Panc1 (cell line): ENCODE measurements around the gene HOXD13. TPM values are rescaled to one million over a fixed set of nuclear protein-coding genes. Genes with fewer than 3 reads are reported as not detected.

Experiments used
- ATAC-seq: fragments of 200-7000 bp; cut with Tn5 transposase; 2 replicates; pipeline ENCODE4 v1.9.1; 2020; ENCODE audit warnings: mild to moderate bottlenecking, moderate library complexity
- BruUV-seq: library from RNA; stranded (reverse); fragments of 400-500 nt; replicated peaks from 2 replicates; lab custom pipeline; 2021; lab: Mats Ljungman, UMichigan
- CTCF ChIA-PET: fragments of 300-600 bp; sonication (Branson Sonifier 250); formaldehyde crosslinking; loops from one replicate; lab custom pipeline; 2022; ENCODE audit warnings: antibody characterized with exemption; lab: Charles Lee
- POLR2A ChIA-PET: fragments of 300-600 bp; sonication (Branson Sonifier 250); formaldehyde crosslinking; loops from one replicate; lab custom pipeline; 2022; ENCODE audit warnings: antibody characterized with exemption; lab: Charles Lee
- DNase-seq: peaks from one replicate; pipeline ENCODE4 v3.0.0-alpha.2; 2010; ENCODE audit warnings: low read depth, low spot score
- H3K27ac ChIP-seq: 2 replicates; pipeline ENCODE4 v1.5.1; 2011; ENCODE audit warnings: mild to moderate bottlenecking, low read length, inconsistent platforms
- H3K27me3 ChIP-seq: fragments of 200-500 bp; sonication (Bioruptor generic); 2 replicates; pipeline ENCODE4 v1.6.0; 2014; ENCODE audit warnings: low read length, inconsistent platforms; ENCODE audit not compliant: control insufficient read depth, insufficient read depth
- H3K36me3 ChIP-seq: fragments of 200-500 bp; sonication (Bioruptor generic); 2 replicates; pipeline ENCODE4 v1.5.1; 2014; ENCODE audit warnings: inconsistent platforms, mild to moderate bottlenecking, low read length, moderate library complexity; ENCODE audit not compliant: control insufficient read depth, insufficient read depth
- H3K4me1 ChIP-seq: 2 replicates; pipeline ENCODE4 v1.5.1; 2011; ENCODE audit warnings: inconsistent platforms, mild to moderate bottlenecking, low read length, moderate library complexity; ENCODE audit not compliant: control insufficient read depth, insufficient read depth
- H3K4me3 ChIP-seq, 2 experiments: 2 replicates each; pipeline ENCODE4 v1.5.1; 2011 to 2012; ENCODE audit warnings: low read depth in 2 of 2, low read length in 2 of 2, mild to moderate bottlenecking in 2 of 2, inconsistent platforms in 1 of 2, moderate library complexity in 1 of 2
- H3K9me3 ChIP-seq: fragments of 200-500 bp; sonication (Bioruptor generic); 2 replicates; pipeline ENCODE4 v1.5.1; 2014; ENCODE audit warnings: low read depth, mild to moderate bottlenecking, inconsistent platforms, low read length, moderate library complexity; ENCODE audit not compliant: control insufficient read depth, insufficient read depth
- CTCF ChIP-seq: fragments of 450-650 bp; IDR thresholded peaks from 2 replicates; pipeline ENCODE4 v1.5.1; 2017; ENCODE audit warnings: mild to moderate bottlenecking
- POLR2AphosphoS5 ChIP-seq: IDR thresholded peaks from 2 replicates; pipeline ENCODE4 v1.6.1; 2012; ENCODE audit warnings: mild to moderate bottlenecking, low read depth, low read length, moderate library complexity
- REST ChIP-seq, 2 experiments: IDR thresholded peaks; 2 replicates each; pipeline ENCODE4 v1.6.1; 2011 to 2012; ENCODE audit warnings: low read depth in 2 of 2, control low read depth in 1 of 2, low read length in 1 of 2, mild to moderate bottlenecking in 1 of 2, moderate library complexity in 1 of 2; ENCODE audit not compliant: insufficient read depth in 1 of 2
- SIN3A ChIP-seq: IDR thresholded peaks from 2 replicates; pipeline ENCODE4 v1.6.1; 2012; ENCODE audit warnings: low read depth, mild to moderate bottlenecking, low read length, moderate library complexity, borderline replicate concordance; ENCODE audit not compliant: insufficient read depth
- TCF7L2 ChIP-seq: IDR thresholded peaks from 2 replicates; pipeline ENCODE4 v1.6.1; 2011; ENCODE audit warnings: mild to moderate bottlenecking, low read depth, low read length, inconsistent platforms
- in situ Hi-C: cut with HindIII; loops from 2 replicates; pipeline ENCODE4 v1.10.0; 2016; ENCODE audit warnings: low sequenced_read_pairs, low pct_unique_long_range_greater_than_20kb
- intact Hi-C: fragments of 100-400 bp; cut with micrococcal nuclease; formaldehyde crosslinking; loops from one replicate; pipeline ENCODE4 v1.10.0; 2022; ENCODE audit not compliant: unreplicated experiment
- total RNA-seq: library from RNA; stranded (reverse); gene quantifications from one replicate; pipeline ENCODE4 v1.2.1, GENCODE V29; 2021; ENCODE audit not compliant: unreplicated experiment

Gene HOXD13
- total RNA-seq, 1 experiment from 2014 or later, result not detected

GRCh38 chr2:176080540-176081375, 11.8 kb upstream of the HOXD13 start:
- H3K4me1 ChIP-seq, result peaks cover 2% of the 10 kb centered on the region
- ATAC-seq (no peak), DNase-seq (no peak)
- ChIA-PET POLR2A (no interaction called here), CTCF (no interaction called here)
- no peak overlapping the region for H3K4me3 ChIP-seq
- no peak for TF ChIP-seq REST (IDR thresholded peaks at IDR 0.05; ENCODE audit: insufficient read depth in 1 of 2, low read depth in 2 of 2, low read length in 1 of 2)
- TF ChIP-seq POLR2AphosphoS5, result no peak
- no peak for TF ChIP-seq TCF7L2
- TF ChIP-seq CTCF, result no peak
- TF ChIP-seq SIN3A, result no peak
- H3K27ac ChIP-seq, result no peak overlapping the region
- in situ Hi-C loops (no loop called here), intact Hi-C loops (loop anchor here (10.0 kb wide), 1 partner anchor 116 kb away; no protein-coding TSS in a partner anchor)
- no peaks in the 10 kb centered on the region for H3K36me3 ChIP-seq
- BruUV-seq, result no TSS peak
- no peaks in the 10 kb centered on the region for H3K9me3 ChIP-seq
- peaks cover 34% of the 10 kb centered on the region for H3K27me3 ChIP-seq

GRCh38 chr2:176081376-176081836, 11.1 kb upstream of the HOXD13 start:
- ChIA-PET POLR2A (no interaction called here), CTCF (no interaction called here)
- H3K4me3 ChIP-seq, result no peak overlapping the region
- no TSS peak for BruUV-seq
- TF ChIP-seq CTCF (no peak), REST (IDR thresholded peaks at IDR 0.05; ENCODE audit: insufficient read depth in 1 of 2, low read depth in 2 of 2, low read length in 1 of 2) (no peak), SIN3A (no peak), TCF7L2 (no peak), POLR2AphosphoS5 (no peak)
- intact Hi-C loops (loop anchor here (10.0 kb wide), 1 partner anchor 117 kb away; no protein-coding TSS in a partner anchor), in situ Hi-C loops (no loop called here)
- H3K27ac ChIP-seq, result no peak overlapping the region
- H3K36me3 ChIP-seq, result no peaks in the 10 kb centered on the region
- H3K9me3 ChIP-seq, result no peaks in the 10 kb centered on the region
- peaks cover 4% of the 10 kb centered on the region for H3K4me1 ChIP-seq
- no peak for ATAC-seq
- H3K27me3 ChIP-seq, result peaks cover 33% of the 10 kb centered on the region
- DNase-seq, result no peak
